ENCODE results near the gene SEPSECS. TPM values are rescaled to one million over a fixed set of nuclear protein-coding genes. Genes with fewer than 3 reads are reported as not detected.

The SEPSECS gene
- total RNA-seq, 2 experiments from 2014 or later: 18.5 to 18.7 TPM

- ATAC-seq (ENCODE audit: poor library complexity) (no peak), DNase-seq (no peak)
- no peaks in the 10 kb centered on the region for H3K4me1 Mint-ChIP-seq (ENCODE audit: low read depth)
- H3K27me3 Mint-ChIP-seq: no peaks in the 10 kb centered on the region
- H3K4me3 Mint-ChIP-seq: no peak overlapping the region
- no peaks in the 10 kb centered on the region for H3K4me1 ChIP-seq (ENCODE audit: insufficient read depth, low read length)
- TF ChIP-seq CTCF (IDR thresholded peaks at IDR 0.05): no peak
- H3K27ac ChIP-seq (ENCODE audit: low read depth in 1 of 2, low read length in 2 of 2): no peak overlapping the region
- H3K9me3 ChIP-seq (ENCODE audit: control insufficient read depth in 1 of 2, insufficient read depth in 1 of 2, low read length in 2 of 2): peaks cover 0 to 3% of the 10 kb centered on the region in 2 experiments
- CTCF ChIA-PET: no interaction called here
- peaks cover 2% of the 10 kb centered on the region for H3K9me3 Mint-ChIP-seq
- no peak overlapping the region for H3K4me3 ChIP-seq (ENCODE audit: low read length)
- POLR2A ChIA-PET: no interaction called here
- intact Hi-C loops (cut with DNase I, micrococcal nuclease): no loop called here
- no peak overlapping the region for H3K27ac Mint-ChIP-seq
- H3K36me3 Mint-ChIP-seq (ENCODE audit: low read depth): no peaks in the 10 kb centered on the region
- no peaks in the 10 kb centered on the region for H3K36me3 ChIP-seq (ENCODE audit: insufficient read depth, low read length)
- no peaks in the 10 kb centered on the region for H3K27me3 ChIP-seq (ENCODE audit: control insufficient read depth in 1 of 2, insufficient read depth in 2 of 2, low read length in 2 of 2)
Observed at GRCh38 chr4:25108556-25108955, 51.7 kb downstream of the SEPSECS start.

GRCh38 chr4:25107827-25108516 lies 52.3 kb downstream of the SEPSECS start:
- no peaks in the 10 kb centered on the region for H3K27me3 Mint-ChIP-seq
- no peak overlapping the region for H3K27ac ChIP-seq (ENCODE audit: low read depth in 1 of 2, low read length in 2 of 2)
- no peaks in the 10 kb centered on the region for H3K4me1 ChIP-seq (ENCODE audit: insufficient read depth, low read length)
- H3K9me3 ChIP-seq (ENCODE audit: control insufficient read depth in 1 of 2, insufficient read depth in 1 of 2, low read length in 2 of 2): peaks cover 0 to 3% of the 10 kb centered on the region in 2 experiments
- intact Hi-C loops (cut with DNase I, micrococcal nuclease): no loop called here
- H3K9me3 Mint-ChIP-seq: peaks cover 2% of the 10 kb centered on the region
- ATAC-seq (ENCODE audit: poor library complexity) (no peak), DNase-seq (no peak)
- ChIA-PET POLR2A (no interaction called here), CTCF (no interaction called here)
- H3K4me1 Mint-ChIP-seq (ENCODE audit: low read depth): no peaks in the 10 kb centered on the region
- no peaks in the 10 kb centered on the region for H3K36me3 ChIP-seq (ENCODE audit: insufficient read depth, low read length)
- no peak for TF ChIP-seq CTCF (IDR thresholded peaks at IDR 0.05)
- H3K27me3 ChIP-seq (ENCODE audit: control insufficient read depth in 1 of 2, insufficient read depth in 2 of 2, low read length in 2 of 2): no peaks in the 10 kb centered on the region
- H3K27ac Mint-ChIP-seq: no peak overlapping the region
- no peak overlapping the region for H3K4me3 ChIP-seq (ENCODE audit: low read length)
- no peaks in the 10 kb centered on the region for H3K36me3 Mint-ChIP-seq (ENCODE audit: low read depth)
- no peak overlapping the region for H3K4me3 Mint-ChIP-seq

DNA sequence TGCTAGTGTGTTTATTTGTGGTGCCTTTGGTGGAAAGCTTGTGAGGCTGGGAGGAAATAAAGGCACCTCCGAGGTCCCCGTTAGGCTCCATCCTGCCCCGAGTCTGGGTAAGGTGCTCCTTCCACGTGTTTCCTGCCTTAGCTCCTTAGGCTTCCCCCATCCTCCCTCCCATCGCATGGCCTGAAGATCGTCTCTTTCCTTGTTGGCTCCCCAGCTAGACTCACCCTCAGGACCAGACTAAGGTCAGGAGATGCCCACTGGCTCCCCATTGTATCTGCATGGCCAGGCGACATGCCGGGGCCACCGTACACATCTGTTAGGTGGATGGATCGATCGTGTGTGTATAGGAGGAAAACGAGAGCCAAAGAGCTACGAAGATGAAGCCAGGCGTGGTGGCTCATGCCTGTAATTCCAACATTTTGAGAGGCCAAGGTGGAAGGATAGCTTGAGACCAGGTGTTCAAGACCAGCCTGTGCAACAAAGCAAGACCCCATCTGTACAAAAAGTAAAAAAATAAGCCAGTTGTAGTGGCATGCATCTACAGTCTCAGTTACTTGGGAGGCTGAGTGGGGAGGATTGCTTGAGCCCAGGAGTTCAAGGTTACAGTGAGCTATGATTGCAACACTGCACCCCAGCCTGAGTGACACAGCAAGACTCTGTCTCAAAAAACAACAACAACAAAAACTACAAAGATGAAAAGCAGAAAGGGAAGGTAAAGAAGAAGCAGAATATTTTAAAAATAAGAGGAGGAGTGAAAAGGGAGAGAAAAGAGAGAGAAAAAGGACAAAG lies 53.7 kb downstream of the SEPSECS start:
- DNase-seq: no peak
- no peaks in the 10 kb centered on the region for H3K36me3 Mint-ChIP-seq (ENCODE audit: low read depth)
- intact Hi-C loops (cut with DNase I, micrococcal nuclease): no loop called here
- H3K4me1 Mint-ChIP-seq (ENCODE audit: low read depth): no peaks in the 10 kb centered on the region
- Histone ChIP-seq H3K36me3 (ENCODE audit: insufficient read depth, low read length) (no peaks in the 10 kb centered on the region), H3K4me3 (ENCODE audit: low read length) (no peak overlapping the region), H3K27me3 (ENCODE audit: control insufficient read depth in 1 of 2, insufficient read depth in 2 of 2, low read length in 2 of 2) (no peaks in the 10 kb centered on the region), H3K9me3 (ENCODE audit: control insufficient read depth in 1 of 2, insufficient read depth in 1 of 2, low read length in 2 of 2) (peaks cover 3 to 5% of the 10 kb centered on the region in 2 experiments), H3K4me1 (ENCODE audit: insufficient read depth, low read length) (no peaks in the 10 kb centered on the region), H3K27ac (ENCODE audit: low read depth in 1 of 2, low read length in 2 of 2) (no peak overlapping the region)
- H3K4me3 Mint-ChIP-seq: no peak overlapping the region
- TF ChIP-seq CTCF (IDR thresholded peaks at IDR 0.05): no peak
- no peak overlapping the region for H3K27ac Mint-ChIP-seq
- H3K9me3 Mint-ChIP-seq: peaks cover 5% of the 10 kb centered on the region
- H3K27me3 Mint-ChIP-seq: no peaks in the 10 kb centered on the region
- ChIA-PET POLR2A (no interaction called here), CTCF (no interaction called here)
- no peak for ATAC-seq (ENCODE audit: poor library complexity)
